Colonic mucosa (tissue), 4 donors: Measurements from ENCODE around the gene SSRP1. TPM values are rescaled to one million over a fixed set of nuclear protein-coding genes. Genes with fewer than 3 reads are reported as not detected.

Experiments
- DNase-seq: peaks from one replicate; pipeline ENCODE4 v3.0.0-alpha.2; 2020
- H3K27ac ChIP-seq: fragments of 200-600 bp; one replicate; pipeline ENCODE4 v1.8.0; 2021
- H3K27me3 ChIP-seq: fragments of 200-600 bp; one replicate; pipeline ENCODE4 v1.8.0; 2021
- H3K36me3 ChIP-seq: fragments of 200-600 bp; one replicate; pipeline ENCODE4 v1.8.0; 2021
- H3K4me1 ChIP-seq: fragments of 200-600 bp; one replicate; pipeline ENCODE4 v1.8.0; 2021; ENCODE audit warnings: mild to moderate bottlenecking
- H3K4me3 ChIP-seq: fragments of 200-600 bp; one replicate; pipeline ENCODE4 v1.8.0; 2021
- H3K9ac ChIP-seq, 2 donors: one replicate each; pipeline ENCODE4 v1.7.0; 2013; ENCODE audit warnings: control low read depth in 2 of 2, low read depth in 2 of 2, low read length in 2 of 2
- H3K9me3 ChIP-seq: fragments of 200-600 bp; one replicate; pipeline ENCODE4 v1.8.0; 2021
- intact Hi-C: fragments of 100-400 bp; cut with DNase I; formaldehyde crosslinking; loops from one replicate; pipeline ENCODE4 v1.14.1; 2022
- total RNA-seq, 2 donors: library from RNA; stranded (reverse); fragmentation: NEBNext Ultra II Directional in 1 of 2; extraction: Animal tissue kit (Norgen Biotek cat#: 25700) in 1 of 2; gene quantifications; one replicate each; pipeline ENCODE4 v1.2.1, GENCODE V29; 2021
- TF ChIP-seq, protein P1 (sequence below): fragments of 200-600 bp; IDR thresholded peaks from one replicate; pipeline ENCODE4 v1.8.0; 2022; ENCODE audit warnings: antibody characterized with exemption, mild to moderate bottlenecking
- donor health status: healthy.
- donor health status: DM: no; HTN: no; CAD: no.
- donor health status: DM: no; HTN: no; CAD: no.

SSRP1 gene
- total RNA-seq, 2 donors from 2014 or later: 72.7 to 162 TPM

- H3K4me3 ChIP-seq: no peak overlapping the region
- no peak overlapping the region for H3K9ac ChIP-seq
- no peaks in the 10 kb centered on the region for H3K9me3 ChIP-seq
- peaks cover 2% of the 10 kb centered on the region for H3K4me1 ChIP-seq
- H3K36me3 ChIP-seq: no peaks in the 10 kb centered on the region
- H3K27me3 ChIP-seq: no peaks in the 10 kb centered on the region
- no peak overlapping the region for H3K27ac ChIP-seq
- TF ChIP-seq, protein P1, sequence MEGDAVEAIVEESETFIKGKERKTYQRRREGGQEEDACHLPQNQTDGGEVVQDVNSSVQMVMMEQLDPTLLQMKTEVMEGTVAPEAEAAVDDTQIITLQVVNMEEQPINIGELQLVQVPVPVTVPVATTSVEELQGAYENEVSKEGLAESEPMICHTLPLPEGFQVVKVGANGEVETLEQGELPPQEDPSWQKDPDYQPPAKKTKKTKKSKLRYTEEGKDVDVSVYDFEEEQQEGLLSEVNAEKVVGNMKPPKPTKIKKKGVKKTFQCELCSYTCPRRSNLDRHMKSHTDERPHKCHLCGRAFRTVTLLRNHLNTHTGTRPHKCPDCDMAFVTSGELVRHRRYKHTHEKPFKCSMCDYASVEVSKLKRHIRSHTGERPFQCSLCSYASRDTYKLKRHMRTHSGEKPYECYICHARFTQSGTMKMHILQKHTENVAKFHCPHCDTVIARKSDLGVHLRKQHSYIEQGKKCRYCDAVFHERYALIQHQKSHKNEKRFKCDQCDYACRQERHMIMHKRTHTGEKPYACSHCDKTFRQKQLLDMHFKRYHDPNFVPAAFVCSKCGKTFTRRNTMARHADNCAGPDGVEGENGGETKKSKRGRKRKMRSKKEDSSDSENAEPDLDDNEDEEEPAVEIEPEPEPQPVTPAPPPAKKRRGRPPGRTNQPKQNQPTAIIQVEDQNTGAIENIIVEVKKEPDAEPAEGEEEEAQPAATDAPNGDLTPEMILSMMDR: no peak
- intact Hi-C loops: no loop called here
- DNase-seq: no peak
Observed at GRCh38 chr11:57305523-57305922, 30.2 kb downstream of the SSRP1 start.

DNA sequence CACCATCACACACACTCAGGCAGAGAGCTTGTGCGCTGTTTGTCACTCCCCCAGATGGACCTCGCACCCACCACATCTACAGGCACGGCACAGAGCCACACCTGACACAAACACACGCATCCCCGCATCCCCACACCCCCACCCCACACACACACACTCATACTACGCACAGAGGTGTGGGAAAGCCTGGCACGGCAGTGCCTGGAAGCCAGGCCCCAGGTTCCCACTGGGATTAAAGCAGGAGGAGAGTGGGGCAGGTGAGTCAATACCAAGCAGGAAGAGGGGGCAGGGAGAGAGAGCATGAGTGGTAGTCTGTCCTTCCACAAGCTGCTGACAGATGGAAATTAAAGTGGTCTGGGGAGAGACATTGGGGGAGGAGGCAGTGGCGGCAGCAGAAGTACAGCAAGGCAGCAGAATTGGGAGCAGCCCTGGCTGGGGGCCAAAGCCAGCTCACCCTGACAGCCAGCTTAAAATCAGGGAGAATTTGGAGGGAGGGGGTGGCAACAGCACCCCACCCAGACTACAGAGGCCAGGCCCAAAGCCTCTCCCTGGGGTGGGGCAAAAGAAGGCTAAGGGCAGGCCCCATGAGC lies 31.6 kb downstream of the SSRP1 start:
- Histone ChIP-seq H3K4me3 (no peak overlapping the region), H3K9me3 (no peaks in the 10 kb centered on the region), H3K27me3 (no peaks in the 10 kb centered on the region), H3K9ac (no peak overlapping the region), H3K27ac (no peak overlapping the region), H3K4me1 (no peaks in the 10 kb centered on the region), H3K36me3 (peaks cover 13% of the 10 kb centered on the region)
- intact Hi-C loops: no loop called here
- TF ChIP-seq, protein P1: no peak
- DNase-seq: no peak

- no peak overlapping the region for H3K4me3 ChIP-seq
- no peaks in the 10 kb centered on the region for H3K27me3 ChIP-seq
- no peaks in the 10 kb centered on the region for H3K9me3 ChIP-seq
- intact Hi-C loops: no loop called here
- no peaks in the 10 kb centered on the region for H3K4me1 ChIP-seq
- TF ChIP-seq, protein P1: no peak
- H3K36me3 ChIP-seq: peaks cover 13% of the 10 kb centered on the region
- DNase-seq: no peak
- H3K27ac ChIP-seq: no peak overlapping the region
- H3K9ac ChIP-seq: no peak overlapping the region
Observed at GRCh38 chr11:57303280-57303989, 32.3 kb downstream of the SSRP1 start.

DNA sequence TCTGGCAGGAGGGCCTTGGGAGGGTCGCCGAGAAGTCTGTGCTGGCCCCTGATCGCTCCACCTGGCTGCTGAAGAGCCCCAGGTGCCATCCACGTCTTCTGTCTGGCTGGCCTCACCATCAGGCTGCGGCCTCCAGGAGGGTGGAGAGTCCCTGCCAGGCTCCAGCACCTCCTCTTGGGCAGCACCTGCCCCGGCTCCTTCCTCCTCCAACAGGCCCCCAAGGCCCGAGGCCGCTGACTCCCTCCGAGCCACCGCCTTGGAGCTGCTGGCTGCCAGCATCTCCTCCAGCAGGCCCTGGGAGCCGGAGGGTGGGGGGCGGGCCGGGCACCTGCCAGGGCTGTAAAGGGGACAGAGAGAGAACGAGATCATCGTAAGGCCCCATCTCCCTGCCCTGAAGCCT lies 33.2 kb downstream of the SSRP1 start:
- intact Hi-C loops: no loop called here
- no peaks in the 10 kb centered on the region for H3K9me3 ChIP-seq
- no peak overlapping the region for H3K4me3 ChIP-seq
- no peak overlapping the region for H3K27ac ChIP-seq
- no peaks in the 10 kb centered on the region for H3K4me1 ChIP-seq
- TF ChIP-seq, protein P1: no peak
- H3K9ac ChIP-seq: no peak overlapping the region
- peaks cover 13% of the 10 kb centered on the region for H3K36me3 ChIP-seq
- no peaks in the 10 kb centered on the region for H3K27me3 ChIP-seq
- DNase-seq: no peak

DNA sequence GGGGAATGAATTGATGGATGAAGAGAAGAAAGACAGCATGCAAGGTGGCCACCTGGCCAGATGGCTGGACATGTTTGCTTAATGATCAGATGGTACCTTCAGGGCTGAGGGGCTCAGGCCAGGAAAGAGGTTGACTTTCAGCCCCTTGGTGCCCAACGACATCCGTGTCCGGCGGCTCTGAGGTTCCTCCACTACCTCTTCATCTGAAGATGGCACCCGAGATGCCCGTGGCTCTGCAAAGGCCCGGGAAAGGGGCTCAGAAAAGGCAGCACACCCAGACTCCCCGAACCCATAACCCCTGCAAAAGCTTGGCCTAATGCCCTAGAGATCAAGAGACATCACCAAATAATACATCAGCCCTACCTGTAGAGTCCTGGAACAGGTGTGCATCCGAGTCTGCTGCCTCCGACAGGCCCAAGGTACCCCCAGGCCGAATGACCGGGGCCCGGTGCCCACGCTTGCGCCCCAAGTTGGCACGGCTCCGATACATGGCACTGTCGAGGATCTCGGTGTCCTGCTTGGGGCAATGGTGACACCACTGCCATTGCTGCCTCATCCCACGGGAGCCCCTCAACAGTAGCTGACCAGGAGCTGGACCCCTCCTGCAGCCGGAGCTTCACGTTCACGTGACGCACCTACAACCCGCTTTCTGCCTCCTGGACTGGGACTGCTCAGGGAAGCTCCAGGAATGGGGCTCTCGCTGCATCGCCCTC lies 33.8 kb downstream of the SSRP1 start:
- Histone ChIP-seq H3K9me3 (no peaks in the 10 kb centered on the region), H3K4me1 (no peaks in the 10 kb centered on the region), H3K27me3 (no peaks in the 10 kb centered on the region), H3K36me3 (peaks cover 13% of the 10 kb centered on the region), H3K27ac (no peak overlapping the region), H3K9ac (no peak overlapping the region), H3K4me3 (no peak overlapping the region)
- TF ChIP-seq, protein P1: no peak
- intact Hi-C loops: no loop called here
- no peak for DNase-seq
